ENCODE measurements around the gene SPATA4.

Gene SPATA4

GRCh38 chr4:176150704-176151103, 44.7 kb downstream of the SPATA4 start:
- Histone ChIP-seq H3K4me3 (ENCODE audit: low read length, poor library complexity, severe bottlenecking) (no peak overlapping the region), H3K9me2 (replicated peaks; ENCODE audit: low read depth, low read length) (no peaks in the 10 kb centered on the region), H4K20me1 (ENCODE audit: insufficient read depth, low read length, poor library complexity, severe bottlenecking) (no peaks in the 10 kb centered on the region), H3K79me2 (ENCODE audit: insufficient read depth, low read length) (no peaks in the 10 kb centered on the region), H3K36me3 (ENCODE audit: insufficient read depth, low read length) (no peaks in the 10 kb centered on the region), H3K27me3 (ENCODE audit: insufficient read depth, low read length, poor library complexity, severe bottlenecking) (no peaks in the 10 kb centered on the region), H3K9ac (ENCODE audit: low read depth, low read length, poor library complexity, severe bottlenecking) (no peak overlapping the region), H3K4me1 (ENCODE audit: insufficient read depth, low read length, poor library complexity, severe bottlenecking) (no peaks in the 10 kb centered on the region), H3F3A (ENCODE audit: low read depth) (no peaks in the 10 kb centered on the region), H2AFZ (ENCODE audit: low read length) (no peak overlapping the region), H3K9me3 (ENCODE audit: insufficient read depth, low read depth, low read length) (no peaks in the 10 kb centered on the region), H3K4me2 (ENCODE audit: low read depth, low read length, poor library complexity, severe bottlenecking) (no peak overlapping the region)
- TF ChIP-seq CTCF (conservative IDR thresholded peaks at IDR 0.05; ENCODE audit: low read length) (no peak), EZH2phosphoT487 (IDR thresholded peaks at IDR 0.05; ENCODE audit: borderline replicate concordance) (no peak)

- Histone ChIP-seq H4K20me1 (ENCODE audit: insufficient read depth, low read length, poor library complexity, severe bottlenecking) (no peaks in the 10 kb centered on the region), H3K9ac (ENCODE audit: low read depth, low read length, poor library complexity, severe bottlenecking) (no peak overlapping the region), H3K4me1 (ENCODE audit: insufficient read depth, low read length, poor library complexity, severe bottlenecking) (no peaks in the 10 kb centered on the region), H3K9me3 (ENCODE audit: insufficient read depth, low read depth, low read length) (no peaks in the 10 kb centered on the region), H2AFZ (ENCODE audit: low read length) (no peak overlapping the region), H3K9me2 (replicated peaks; ENCODE audit: low read depth, low read length) (no peaks in the 10 kb centered on the region), H3K79me2 (ENCODE audit: insufficient read depth, low read length) (no peaks in the 10 kb centered on the region), H3F3A (ENCODE audit: low read depth) (no peaks in the 10 kb centered on the region), H3K36me3 (ENCODE audit: insufficient read depth, low read length) (no peaks in the 10 kb centered on the region), H3K4me2 (ENCODE audit: low read depth, low read length, poor library complexity, severe bottlenecking) (no peak overlapping the region), H3K27me3 (ENCODE audit: insufficient read depth, low read length, poor library complexity, severe bottlenecking) (no peaks in the 10 kb centered on the region), H3K4me3 (ENCODE audit: low read length, poor library complexity, severe bottlenecking) (no peak overlapping the region)
- TF ChIP-seq EZH2phosphoT487 (IDR thresholded peaks at IDR 0.05; ENCODE audit: borderline replicate concordance): no peak
- TF ChIP-seq CTCF (conservative IDR thresholded peaks at IDR 0.05; ENCODE audit: low read length): peak; percentile 39
These were observed 45.1 kb downstream of the SPATA4 start for GRCh38 chr4:176150356-176150682.

- no peaks in the 10 kb centered on the region for H4K20me1 ChIP-seq (ENCODE audit: insufficient read depth, low read length, poor library complexity, severe bottlenecking)
- H3K36me3 ChIP-seq (ENCODE audit: insufficient read depth, low read length): no peaks in the 10 kb centered on the region
- H3K27me3 ChIP-seq (ENCODE audit: insufficient read depth, low read length, poor library complexity, severe bottlenecking): no peaks in the 10 kb centered on the region
- no peak overlapping the region for H3K4me3 ChIP-seq (ENCODE audit: low read length, poor library complexity, severe bottlenecking)
- no peak overlapping the region for H3K9ac ChIP-seq (ENCODE audit: low read depth, low read length, poor library complexity, severe bottlenecking)
- H3K79me2 ChIP-seq (ENCODE audit: insufficient read depth, low read length): no peaks in the 10 kb centered on the region
- H3K4me1 ChIP-seq (ENCODE audit: insufficient read depth, low read length, poor library complexity, severe bottlenecking): no peaks in the 10 kb centered on the region
- no peaks in the 10 kb centered on the region for H3K9me3 ChIP-seq (ENCODE audit: insufficient read depth, low read depth, low read length)
- no peak overlapping the region for H2AFZ ChIP-seq (ENCODE audit: low read length)
- H3K4me2 ChIP-seq (ENCODE audit: low read depth, low read length, poor library complexity, severe bottlenecking): no peak overlapping the region
- H3K9me2 ChIP-seq (replicated peaks; ENCODE audit: low read depth, low read length): no peaks in the 10 kb centered on the region
- H3F3A ChIP-seq (ENCODE audit: low read depth): no peaks in the 10 kb centered on the region
- TF ChIP-seq EZH2phosphoT487 (IDR thresholded peaks at IDR 0.05; ENCODE audit: borderline replicate concordance): no peak
- no peak for TF ChIP-seq CTCF (conservative IDR thresholded peaks at IDR 0.05; ENCODE audit: low read length)
These were observed 45.6 kb downstream of the SPATA4 start for GRCh38 chr4:176149680-176150355.
